NT2/D1 (cell line): Measurements from ENCODE around the gene GH2.

Source experiments
- SUZ12 ChIP-seq: IDR thresholded peaks from 2 replicates; pipeline ENCODE4 v1.6.1; 2011; ENCODE audit not compliant: insufficient read length, insufficient read depth; ENCODE audit errors: extremely low read depth
- YY1 ChIP-seq: IDR thresholded peaks from 2 replicates; pipeline ENCODE4 v1.6.1; 2011; ENCODE audit not compliant: insufficient read length, insufficient read depth
- ZNF274 ChIP-seq: IDR thresholded peaks from 2 replicates; pipeline ENCODE4 v1.6.1; 2011; ENCODE audit warnings: mild to moderate bottlenecking, low read depth, low read length

DNA sequence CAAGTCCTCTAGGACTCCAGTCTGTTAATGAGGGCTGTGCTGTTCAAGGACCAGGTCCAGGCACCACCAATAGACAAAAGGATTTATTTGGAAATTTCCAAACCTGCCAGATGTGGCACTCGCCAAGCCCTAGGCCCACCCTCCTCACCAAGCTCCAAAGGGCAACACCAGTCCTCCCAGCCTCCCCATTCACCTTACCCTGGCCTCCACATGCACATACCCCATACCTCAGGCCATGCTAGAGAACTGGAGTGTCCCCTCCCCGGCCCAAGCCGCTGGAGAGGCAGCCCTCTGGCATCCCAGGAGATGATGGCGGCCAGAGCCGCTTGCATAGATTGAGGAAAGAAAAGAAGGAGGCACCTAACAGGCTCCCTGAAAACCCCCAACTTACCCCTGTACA is 49.7 kb downstream of the GH2 start:
- no peak for TF ChIP-seq YY1
- TF ChIP-seq ZNF274: no peak
- TF ChIP-seq SUZ12: no peak
